Keratinocyte (primary cell): Measurements from ENCODE around the gene NCK2. TPM values are rescaled to one million over a fixed set of nuclear protein-coding genes. Genes with fewer than 3 reads are reported as not detected.

Experiments
- DNase-seq: peaks from one replicate; pipeline ENCODE4 v3.0.0-alpha.2; 2011; ENCODE audit warnings: low read depth, missing footprints, low spot score
- FAIRE-seq: peaks from 2 replicates; lab custom pipeline; 2011; peaks lifted over from hg19 to GRCh38; lab: Jason Lieb, UNC
- H2AFZ ChIP-seq: 2 replicates; pipeline ENCODE4 v1.6.0; 2012; ENCODE audit warnings: low read length, control low read depth, inconsistent platforms; ENCODE audit not compliant: control insufficient read depth
- H3K27ac ChIP-seq: 2 replicates; pipeline ENCODE4 v1.5.1; 2011; ENCODE audit warnings: low read length; ENCODE audit not compliant: control insufficient read depth, insufficient read depth
- H3K27me3 ChIP-seq: 3 replicates; pipeline ENCODE4 v1.6.0; 2011; ENCODE audit warnings: low read length; ENCODE audit not compliant: control insufficient read depth, insufficient read depth; ENCODE audit errors: extremely low read depth
- H3K36me3 ChIP-seq, 2 experiments: 2 replicates in 1 of 2; 3 replicates in 1 of 2; pipeline ENCODE4 v1.5.1; 2011; ENCODE audit warnings: low read length in 2 of 2, mild to moderate bottlenecking in 1 of 2; ENCODE audit not compliant: control insufficient read depth in 2 of 2, insufficient read depth in 2 of 2; ENCODE audit errors: extremely low read depth in 1 of 2
- H3K4me1 ChIP-seq: 3 replicates; pipeline ENCODE4 v1.5.1; 2011; ENCODE audit warnings: low read length; ENCODE audit not compliant: control insufficient read depth, insufficient read depth; ENCODE audit errors: extremely low read depth
- H3K4me2 ChIP-seq: 3 replicates; pipeline ENCODE4 v1.6.0; 2011; ENCODE audit warnings: low read depth, low read length; ENCODE audit not compliant: control insufficient read depth, insufficient read depth; ENCODE audit errors: extremely low read depth
- H3K4me3 ChIP-seq, 3 experiments: fragments of 200-600 bp in 1 of 3; sonication (generic) in 1 of 3; 2 replicates in 2 of 3; 3 replicates in 1 of 3; pipeline ENCODE4 v1.5.1; 2011 to 2016; ENCODE audit warnings: low read length in 3 of 3, mild to moderate bottlenecking in 3 of 3, control low read depth in 2 of 3, inconsistent platforms in 1 of 3, low read depth in 1 of 3, mixed read lengths in 1 of 3, mixed run types in 1 of 3, moderate library complexity in 1 of 3; ENCODE audit not compliant: control insufficient read depth in 2 of 3, insufficient read depth in 2 of 3; ENCODE audit errors: extremely low read depth in 1 of 3
- H3K79me2 ChIP-seq: 2 replicates; pipeline ENCODE4 v1.6.0; 2012; ENCODE audit warnings: low read length; ENCODE audit not compliant: control insufficient read depth, insufficient read depth
- H3K9ac ChIP-seq: 3 replicates; pipeline ENCODE4 v1.6.0; 2011; ENCODE audit warnings: low read length; ENCODE audit not compliant: control insufficient read depth, insufficient read depth; ENCODE audit errors: extremely low read depth
- H3K9me1 ChIP-seq: 3 replicates; pipeline ENCODE4 v1.6.0; 2011; ENCODE audit warnings: low read length; ENCODE audit not compliant: control insufficient read depth, insufficient read depth; ENCODE audit errors: extremely low read depth
- H3K9me3 ChIP-seq: 2 replicates; pipeline ENCODE4 v1.5.1; 2012; ENCODE audit warnings: low read depth, low read length; ENCODE audit not compliant: control insufficient read depth
- H4K20me1 ChIP-seq: 3 replicates; pipeline ENCODE4 v1.6.0; 2011; ENCODE audit warnings: low read length; ENCODE audit not compliant: control insufficient read depth, insufficient read depth; ENCODE audit errors: extremely low read depth
- EZH2 ChIP-seq: IDR thresholded peaks from one replicate; pipeline ENCODE4 v1.6.1; 2012; ENCODE audit warnings: inconsistent platforms, mild to moderate bottlenecking, low read length, moderate library complexity
- dilution Hi-C: fragments of 300-500 bp; cut with MboI; formaldehyde crosslinking; loops from one replicate; pipeline ENCODE4 v1.7.0; 2020; ENCODE audit warnings: low sequenced_read_pairs; ENCODE audit not compliant: extremely low pct_ligation_motif_present
- polyA plus RNA-seq, 5 experiments: library from polyadenylated mRNA; depleted of rRNA in 3 of 5; stranded (reverse) in 3 of 5; stranded (forward) in 1 of 5; unstranded in 1 of 5; fragments of >200 nt; gene quantifications; 1 replicate in 1 of 5; 2 replicates in 3 of 5; 3 replicates in 1 of 5; pipeline versions ENCODE4 v1.2.1 to v1.2.3, GENCODE V29; 2011 to 2012; ENCODE audit warnings: missing spikeins in 2 of 5, low read depth in 1 of 5, low replicate concordance in 1 of 5
- TF ChIP-seq, protein P1 (sequence below), 3 experiments: IDR thresholded peaks in 1 of 3; conservative IDR thresholded peaks in 1 of 3; optimal IDR thresholded peaks in 1 of 3; 2 replicates in 2 of 3; 3 replicates in 1 of 3; pipeline versions ENCODE3 to v1.5.1; 2011; ENCODE audit warnings: low read length in 3 of 3, mild to moderate bottlenecking in 3 of 3, moderate library complexity in 2 of 3, control low read depth in 1 of 3, inconsistent platforms in 1 of 3; ENCODE audit not compliant: insufficient read depth in 2 of 3; ENCODE audit errors: extremely low read depth in 1 of 3

Gene NCK2
- polyA plus RNA-seq, 1 donor (not counting 4 experiments of a cell fraction or from before 2014, with no cell fraction given): 31.4 TPM

- DNase-seq (no peak), FAIRE-seq (no peak)
- TF ChIP-seq, protein P1, sequence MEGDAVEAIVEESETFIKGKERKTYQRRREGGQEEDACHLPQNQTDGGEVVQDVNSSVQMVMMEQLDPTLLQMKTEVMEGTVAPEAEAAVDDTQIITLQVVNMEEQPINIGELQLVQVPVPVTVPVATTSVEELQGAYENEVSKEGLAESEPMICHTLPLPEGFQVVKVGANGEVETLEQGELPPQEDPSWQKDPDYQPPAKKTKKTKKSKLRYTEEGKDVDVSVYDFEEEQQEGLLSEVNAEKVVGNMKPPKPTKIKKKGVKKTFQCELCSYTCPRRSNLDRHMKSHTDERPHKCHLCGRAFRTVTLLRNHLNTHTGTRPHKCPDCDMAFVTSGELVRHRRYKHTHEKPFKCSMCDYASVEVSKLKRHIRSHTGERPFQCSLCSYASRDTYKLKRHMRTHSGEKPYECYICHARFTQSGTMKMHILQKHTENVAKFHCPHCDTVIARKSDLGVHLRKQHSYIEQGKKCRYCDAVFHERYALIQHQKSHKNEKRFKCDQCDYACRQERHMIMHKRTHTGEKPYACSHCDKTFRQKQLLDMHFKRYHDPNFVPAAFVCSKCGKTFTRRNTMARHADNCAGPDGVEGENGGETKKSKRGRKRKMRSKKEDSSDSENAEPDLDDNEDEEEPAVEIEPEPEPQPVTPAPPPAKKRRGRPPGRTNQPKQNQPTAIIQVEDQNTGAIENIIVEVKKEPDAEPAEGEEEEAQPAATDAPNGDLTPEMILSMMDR (optimal IDR thresholded peaks at IDR 0.05 in 1 of 3, IDR thresholded peaks at IDR 0.05 in 1 of 3, conservative IDR thresholded peaks at IDR 0.05 in 1 of 3; ENCODE audit: extremely low read depth in 1 of 3, insufficient read depth in 2 of 3, low read length in 3 of 3): no peak
- TF ChIP-seq EZH2: no peak
- H3K27ac ChIP-seq: no peak overlapping the region
- H2AFZ ChIP-seq: no peak overlapping the region
- H4K20me1 ChIP-seq: no peaks in the 10 kb centered on the region
- peaks cover 8% of the 10 kb centered on the region for H3K27me3 ChIP-seq
- H3K4me2 ChIP-seq: no peak overlapping the region
- H3K9me3 ChIP-seq: no peaks in the 10 kb centered on the region
- no peak overlapping the region for H3K9ac ChIP-seq
- no peaks in the 10 kb centered on the region for H3K36me3 ChIP-seq
- H3K4me1 ChIP-seq: no peaks in the 10 kb centered on the region
- dilution Hi-C loops: no loop called here
- H3K79me2 ChIP-seq: no peaks in the 10 kb centered on the region
- H3K9me1 ChIP-seq: no peaks in the 10 kb centered on the region
- no peak overlapping the region for H3K4me3 ChIP-seq
Observed at GRCh38 chr2:105698820-105699219, 45.9 kb upstream of the NCK2 start.

DNA sequence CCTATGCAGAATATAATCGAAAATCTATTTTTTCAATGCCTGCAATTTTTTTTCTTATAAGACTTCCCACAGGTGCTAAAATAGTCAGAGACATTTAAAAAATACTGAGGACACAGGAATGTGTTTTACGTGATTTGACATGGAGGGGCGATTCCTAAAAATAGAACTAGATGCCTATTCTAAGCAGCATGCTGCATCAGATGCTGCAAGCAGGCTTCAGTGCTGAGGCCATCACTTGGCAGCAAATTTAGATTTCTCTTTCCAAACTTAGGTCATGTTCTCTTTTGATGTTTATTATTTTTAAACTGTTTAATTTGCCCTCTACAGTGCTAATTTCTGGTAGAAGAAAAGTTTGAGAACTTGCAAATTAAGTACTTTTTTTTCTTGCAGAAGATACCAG lies 43.7 kb upstream of the NCK2 start:
- Histone ChIP-seq H3K9me3 (no peaks in the 10 kb centered on the region), H3K9ac (no peak overlapping the region), H3K9me1 (no peaks in the 10 kb centered on the region), H4K20me1 (no peaks in the 10 kb centered on the region), H3K27ac (no peak overlapping the region), H3K27me3 (peaks cover 6% of the 10 kb centered on the region), H3K4me3 (no peak overlapping the region), H3K4me2 (no peak overlapping the region), H3K4me1 (no peaks in the 10 kb centered on the region), H3K79me2 (no peaks in the 10 kb centered on the region), H2AFZ (no peak overlapping the region), H3K36me3 (no peaks in the 10 kb centered on the region)
- DNase-seq (no peak), FAIRE-seq (no peak)
- TF ChIP-seq, protein P1 (optimal IDR thresholded peaks at IDR 0.05 in 1 of 3, IDR thresholded peaks at IDR 0.05 in 1 of 3, conservative IDR thresholded peaks at IDR 0.05 in 1 of 3; ENCODE audit: extremely low read depth in 1 of 3, insufficient read depth in 2 of 3, low read length in 3 of 3): no peak
- no peak for TF ChIP-seq EZH2
- dilution Hi-C loops: no loop called here
